Caco-2 (cell line): ENCODE measurements around the gene DUOX2. TPM values are rescaled to one million over a fixed set of nuclear protein-coding genes. Genes with fewer than 3 reads are reported as not detected.
"Not testable (repeated sequence)": the region's sequence is repeated elsewhere in the genome, so short reads cannot be mapped to it uniquely, and the experiment has no call there.

Source experiments
- BruUV-seq: library from RNA; stranded (reverse); fragments of 400-500 nt; replicated peaks from 2 replicates; lab custom pipeline; 2021; lab: Mats Ljungman, UMichigan
- CTCF ChIA-PET: fragments of 300-600 bp; sonication (Branson Sonifier 250); formaldehyde crosslinking; loops from one replicate; lab custom pipeline; 2022; ENCODE audit warnings: antibody characterized with exemption; lab: Charles Lee
- POLR2A ChIA-PET: fragments of 300-600 bp; sonication (Branson Sonifier 250); formaldehyde crosslinking; loops from one replicate; lab custom pipeline; 2022; ENCODE audit warnings: antibody characterized with exemption; lab: Charles Lee
- DNase-seq, 2 experiments: peaks; one replicate each; pipeline versions ENCODE4 v3.0.0 to v3.0.0-alpha.2; 2020 to 2022
- H3K27me3 ChIP-seq: replicated peaks from 2 replicates; pipeline ENCODE4 v1.6.0; 2011; ENCODE audit warnings: low read length; ENCODE audit not compliant: control insufficient read depth, insufficient read depth
- H3K36me3 ChIP-seq: 2 replicates; pipeline ENCODE4 v1.5.1; 2011; ENCODE audit warnings: low read length; ENCODE audit not compliant: control insufficient read depth, insufficient read depth
- H3K4me1 ChIP-seq: fragments of 250-450 bp; sonication (Bioruptor Pico); 2 replicates; pipeline ENCODE4 v1.5.1; 2020; ENCODE audit warnings: mild to moderate bottlenecking
- H3K4me3 ChIP-seq: 2 replicates; pipeline ENCODE4 v1.5.1; 2011; ENCODE audit warnings: low read depth, mild to moderate bottlenecking, control low read depth, low read length
- H3K9me3 ChIP-seq: fragments of 250-450 bp; sonication (Bioruptor Pico); 2 replicates; pipeline ENCODE4 v1.5.1; 2020; ENCODE audit warnings: mild to moderate bottlenecking, moderate library complexity
- H3K27ac Mint-ChIP-seq: one replicate; pipeline ENCODE4 v1.8.0; 2022; ENCODE audit warnings: mixed read lengths; ENCODE audit not compliant: unreplicated experiment
- H3K27me3 Mint-ChIP-seq: one replicate; pipeline ENCODE4 v1.8.0; 2022; ENCODE audit warnings: mixed read lengths; ENCODE audit not compliant: insufficient read depth, unreplicated experiment
- H3K36me3 Mint-ChIP-seq: one replicate; pipeline ENCODE4 v1.8.0; 2022; ENCODE audit warnings: mild to moderate bottlenecking, mixed read lengths; ENCODE audit not compliant: insufficient read depth, unreplicated experiment
- H3K4me1 Mint-ChIP-seq: one replicate; pipeline ENCODE4 v1.8.0; 2022; ENCODE audit warnings: low read depth, mixed read lengths; ENCODE audit not compliant: unreplicated experiment
- H3K4me3 Mint-ChIP-seq: one replicate; pipeline ENCODE4 v1.8.0; 2022; ENCODE audit warnings: mild to moderate bottlenecking, moderate library complexity, mixed read lengths; ENCODE audit not compliant: unreplicated experiment
- H3K9me3 Mint-ChIP-seq: one replicate; pipeline ENCODE4 v1.8.0; 2022; ENCODE audit warnings: mixed read lengths; ENCODE audit not compliant: unreplicated experiment
- CTCF ChIP-seq, 2 experiments: fragments of 200-600 bp in 1 of 2; IDR thresholded peaks; 1 replicate in 1 of 2; 2 replicates in 1 of 2; pipeline versions ENCODE4 v1.5.1 to v1.8.0; 2011 to 2022; ENCODE audit warnings: antibody characterized with exemption in 1 of 2, control low read depth in 1 of 2, inconsistent platforms in 1 of 2, low read depth in 1 of 2, low read length in 1 of 2, mild to moderate bottlenecking in 1 of 2, moderate library complexity in 1 of 2; ENCODE audit not compliant: insufficient read depth in 1 of 2, severe bottlenecking in 1 of 2, unreplicated experiment in 1 of 2
- intact Hi-C: fragments of 100-400 bp; cut with micrococcal nuclease; formaldehyde crosslinking; loops from one replicate; pipeline ENCODE4 v1.10.0; 2022; ENCODE audit not compliant: unreplicated experiment
- total RNA-seq: library from RNA; stranded (reverse); gene quantifications from 2 replicates; pipeline ENCODE4 v1.2.3, GENCODE V29; 2022

DUOX2 gene
- total RNA-seq, 1 experiment from 2014 or later = 6.9 TPM

- Mint-ChIP-seq H3K9me3 (no peaks in the 10 kb centered on the region), H3K27me3 (no peaks in the 10 kb centered on the region), H3K4me1 (no peaks in the 10 kb centered on the region), H3K4me3 (no peak overlapping the region), H3K36me3 (no peaks in the 10 kb centered on the region), H3K27ac (no peak overlapping the region)
- POLR2A ChIA-PET = no interaction called here
- Histone ChIP-seq H3K9me3 (no peaks in the 10 kb centered on the region), H3K4me3 (no peak overlapping the region), H3K27me3 (no peaks in the 10 kb centered on the region), H3K4me1 (no peaks in the 10 kb centered on the region), H3K36me3 (no peaks in the 10 kb centered on the region)
- TF ChIP-seq CTCF (IDR thresholded peaks at IDR 0.05; ENCODE audit: insufficient read depth in 1 of 2, low read depth in 1 of 2, low read length in 1 of 2, severe bottlenecking in 1 of 2, unreplicated experiment in 1 of 2) = no peak
- CTCF ChIA-PET = interaction anchor here (0.6 kb wide), 1 partner anchor 15 kb away, joined by 3 read pairs; no protein-coding TSS in a partner anchor
- DNase-seq = no peak
- BruUV-seq = no TSS peak
- intact Hi-C loops = no loop called here
Observed at GRCh38 chr15:45138814-45139765, 25.1 kb upstream of the DUOX2 start.

- intact Hi-C loops = no loop called here
- Histone ChIP-seq H3K4me3 (no peak overlapping the region), H3K36me3 (no peaks in the 10 kb centered on the region), H3K9me3 (no peaks in the 10 kb centered on the region), H3K4me1 (no peaks in the 10 kb centered on the region), H3K27me3 (no peaks in the 10 kb centered on the region)
- Mint-ChIP-seq H3K4me3 (no peak overlapping the region), H3K4me1 (no peaks in the 10 kb centered on the region), H3K9me3 (no peaks in the 10 kb centered on the region), H3K27me3 (no peaks in the 10 kb centered on the region), H3K27ac (no peak overlapping the region), H3K36me3 (no peaks in the 10 kb centered on the region)
- no peak for TF ChIP-seq CTCF (IDR thresholded peaks at IDR 0.05; ENCODE audit: insufficient read depth in 1 of 2, low read depth in 1 of 2, low read length in 1 of 2, severe bottlenecking in 1 of 2, unreplicated experiment in 1 of 2)
- CTCF ChIA-PET = interaction anchor here (1.6 kb wide), 2 partner anchors 11 to 20 kb away, joined by 4 to 5 read pairs; no protein-coding TSS in a partner anchor
- DNase-seq = no peak
- BruUV-seq = no TSS peak
- POLR2A ChIA-PET = no interaction called here
Observed at GRCh38 chr15:45137703-45138102, 23.7 kb upstream of the DUOX2 start.

GRCh38 chr15:45136378-45136764 lies 22.4 kb upstream of the DUOX2 start:
- no peak overlapping the region for H3K4me3 ChIP-seq
- no peaks in the 10 kb centered on the region for H3K36me3 ChIP-seq
- BruUV-seq = no TSS peak
- no peaks in the 10 kb centered on the region for H3K9me3 ChIP-seq
- DNase-seq = no peak
- intact Hi-C loops = no loop called here
- Mint-ChIP-seq H3K4me1 (no peaks in the 10 kb centered on the region), H3K9me3 (no peaks in the 10 kb centered on the region), H3K36me3 (no peaks in the 10 kb centered on the region), H3K4me3 (no peak overlapping the region), H3K27me3 (no peaks in the 10 kb centered on the region), H3K27ac (no peak overlapping the region)
- H3K4me1 ChIP-seq = no peaks in the 10 kb centered on the region
- TF ChIP-seq CTCF (IDR thresholded peaks at IDR 0.05; ENCODE audit: insufficient read depth in 1 of 2, low read depth in 1 of 2, low read length in 1 of 2, severe bottlenecking in 1 of 2, unreplicated experiment in 1 of 2) = no peak
- H3K27me3 ChIP-seq = no peaks in the 10 kb centered on the region
- CTCF ChIA-PET = interaction anchor here (1.6 kb wide), 1 partner anchor 10 kb away, joined by 4 read pairs; no protein-coding TSS in a partner anchor
- POLR2A ChIA-PET = no interaction called here

GRCh38 chr15:45135705-45136377 lies 21.9 kb upstream of the DUOX2 start:
- H3K9me3 Mint-ChIP-seq, H3K27me3 Mint-ChIP-seq, H3K4me3 Mint-ChIP-seq, BruUV-seq, H3K36me3 Mint-ChIP-seq, H3K9me3 ChIP-seq, H3K27ac Mint-ChIP-seq, H3K36me3 ChIP-seq, H3K4me1 ChIP-seq, H3K27me3 ChIP-seq, DNase-seq, H3K4me3 ChIP-seq, intact Hi-C loops, POLR2A ChIA-PET, H3K4me1 Mint-ChIP-seq: not testable (repeated sequence)
- CTCF ChIA-PET = interaction anchor here (1.1 kb wide), 1 partner anchor 18 kb away, joined by 4 read pairs; no protein-coding TSS in a partner anchor
